ENCODE results near the gene PCK2.

GRCh38 chr14:24087004-24087403, 7.1 kb upstream of the PCK2 start:
- TF ChIP-seq EP300 (IDR thresholded peaks at IDR 0.05) (no peak), CTCF (IDR thresholded peaks at IDR 0.05) (no peak)
